NB4 (cell line): ENCODE measurements around the gene ASF1B.

Experiments
- CTCF ChIP-seq: IDR thresholded peaks from one replicate; pipeline ENCODE4 v1.5.1; 2012; ENCODE audit warnings: low read depth, low read length
- POLR2A ChIP-seq: IDR thresholded peaks from 2 replicates; pipeline ENCODE4 v1.6.1; 2011; ENCODE audit warnings: mild to moderate bottlenecking; ENCODE audit not compliant: insufficient read length; ENCODE audit errors: extremely low read depth
- TF ChIP-seq, protein P1 (sequence below): IDR thresholded peaks from 2 replicates; pipeline ENCODE4 v1.6.1; 2011; ENCODE audit warnings: low read depth, low read length

DNA sequence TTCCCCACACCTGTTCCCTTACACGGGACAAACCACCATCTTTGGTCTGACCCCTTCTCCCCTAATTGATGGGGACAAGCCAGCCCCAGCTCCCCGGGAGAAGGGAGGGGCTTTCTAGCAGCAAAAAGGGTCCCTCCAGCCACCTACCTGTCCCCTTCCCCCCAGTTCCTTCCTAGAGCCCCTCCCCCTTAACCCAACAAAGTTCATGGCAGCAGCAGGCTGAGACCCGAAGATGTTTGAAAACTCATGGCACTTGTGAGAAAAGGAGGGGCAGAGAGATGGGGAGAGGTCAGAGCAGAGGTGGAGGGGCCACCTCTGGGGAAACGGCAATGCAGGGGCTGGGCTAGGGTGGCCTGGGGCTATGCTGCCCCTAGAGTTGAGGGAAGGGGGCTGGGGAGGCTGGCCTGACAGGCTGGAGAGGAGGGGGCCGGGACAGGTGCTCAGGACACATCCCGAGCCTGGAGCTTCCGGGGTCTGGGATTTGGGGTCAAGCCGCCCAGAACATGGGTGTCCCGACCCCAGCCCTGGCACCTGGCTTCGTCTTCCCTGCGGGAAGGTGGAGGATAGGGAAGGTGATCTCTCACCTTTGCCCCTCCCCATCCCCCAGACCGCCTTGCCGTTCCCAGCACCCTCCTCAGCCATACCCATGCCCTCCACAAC, 12.5 kb upstream of the ASF1B start:
- TF ChIP-seq POLR2A = no peak
- TF ChIP-seq CTCF = no peak
- TF ChIP-seq, protein P1, sequence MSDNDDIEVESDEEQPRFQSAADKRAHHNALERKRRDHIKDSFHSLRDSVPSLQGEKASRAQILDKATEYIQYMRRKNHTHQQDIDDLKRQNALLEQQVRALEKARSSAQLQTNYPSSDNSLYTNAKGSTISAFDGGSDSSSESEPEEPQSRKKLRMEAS = no peak
